Lung (tissue), 12 donors: Measurements from ENCODE around the gene TMEM114. TPM values are rescaled to one million over a fixed set of nuclear protein-coding genes. Genes with fewer than 3 reads are reported as not detected.

Source experiments
- ATAC-seq: fragments of 200-7000 bp; cut with Tn5 transposase; one replicate; pipeline ENCODE4 v1.9.1; 2020; ENCODE audit warnings: moderate number of reproducible peaks; ENCODE audit not compliant: insufficient read depth, low FRiP score
- DNase-seq, 3 donors: peaks; one replicate each; pipeline ENCODE4 v3.0.0-alpha.2; 2013 to 2017
- H3K27ac ChIP-seq, 2 donors: one replicate each; pipeline ENCODE4 v1.5.1; 2013; ENCODE audit warnings: mild to moderate bottlenecking in 2 of 2, moderate library complexity in 2 of 2, control low read depth in 1 of 2, inconsistent platforms in 1 of 2, low read depth in 1 of 2, low read length in 1 of 2
- H3K27me3 ChIP-seq, 3 donors: one replicate each; pipeline ENCODE4 v1.5.1; 2013; ENCODE audit warnings: low read length in 2 of 3; ENCODE audit not compliant: control insufficient read depth in 3 of 3, insufficient read depth in 3 of 3
- H3K36me3 ChIP-seq, 4 donors: one replicate each; pipeline ENCODE4 v1.5.1; 2013; ENCODE audit warnings: low read length in 4 of 4, mild to moderate bottlenecking in 1 of 4, moderate library complexity in 1 of 4; ENCODE audit not compliant: control insufficient read depth in 4 of 4, insufficient read depth in 4 of 4
- H3K4me1 ChIP-seq, 5 donors: one replicate each; pipeline ENCODE4 v1.5.1; 2013; ENCODE audit warnings: low read length in 5 of 5, mild to moderate bottlenecking in 2 of 5, moderate library complexity in 1 of 5; ENCODE audit not compliant: control insufficient read depth in 5 of 5, insufficient read depth in 5 of 5
- H3K4me3 ChIP-seq: one replicate; pipeline ENCODE4 v1.5.1; 2013; ENCODE audit warnings: mild to moderate bottlenecking, control low read depth, moderate library complexity
- H3K9ac ChIP-seq, 2 donors: one replicate each; pipeline ENCODE4 v1.5.1; 2013; ENCODE audit warnings: low read length in 2 of 2, control low read depth in 1 of 2; ENCODE audit not compliant: insufficient read depth in 1 of 2
- H3K9me3 ChIP-seq, 4 donors: one replicate each; pipeline ENCODE4 v1.5.1; 2013; ENCODE audit warnings: low read length in 3 of 4, mild to moderate bottlenecking in 1 of 4, moderate library complexity in 1 of 4; ENCODE audit not compliant: control insufficient read depth in 4 of 4, insufficient read depth in 3 of 4
- WGBS, 2 donors: extraction: QIAGEN DNeasy Blood & Tissue Kit; methylation state at CpG; one replicate each; pipeline ENCODE4 v1.1.7; 2013; 5-methylcytosine and 5-hydroxymethylcytosine counted together
- polyA plus RNA-seq, 2 donors: library from polyadenylated mRNA; stranded (reverse); fragments of 200-250 nt; gene quantifications; one replicate each; pipeline ENCODE4 v1.2.1, GENCODE V29; 2013
- total RNA-seq, 2 donors: library from RNA; depleted of rRNA in 1 of 2; stranded (reverse); fragments of >200 nt in 1 of 2; gene quantifications; one replicate each; pipeline ENCODE4 v1.2.1, GENCODE V29; 2014 to 2021
- TF ChIP-seq, protein P1 (sequence below): IDR thresholded peaks from 2 replicates; pipeline ENCODE4 v1.5.1; 2012; ENCODE audit warnings: mild to moderate bottlenecking; ENCODE audit errors: control extremely low read depth, extremely low read depth
- donor health status: control.
- donor health status: control.
- donor health status: Bipolar disorder and iron deficiency.
- donor health status: healthy.
- donor health status: DM: yes; HTN: yes; CAD: no.

Gene TMEM114
- total and polyA plus RNA-seq, 4 donors: not detected

GRCh38 chr16:8585857-8586256 is 4.5 kb downstream of the TMEM114 start:
- no peaks in the 10 kb centered on the region for H3K36me3 ChIP-seq
- DNase-seq (no peak), ATAC-seq (no peak)
- H3K4me3 ChIP-seq: no peak overlapping the region
- 71 to 84% methylated on average over 3 of the region's 3 CpGs for WGBS, 2 donors
- no peak overlapping the region for H3K9ac ChIP-seq
- peaks cover 0 to 7% (median 0%) of the 10 kb centered on the region in 4 donors for H3K9me3 ChIP-seq
- H3K4me1 ChIP-seq: peaks cover 0 to 3% (median 0%) of the 10 kb centered on the region in 5 donors
- peaks cover 0 to 45% (median 29%) of the 10 kb centered on the region in 3 donors for H3K27me3 ChIP-seq
- no peak overlapping the region for H3K27ac ChIP-seq
- TF ChIP-seq, protein P1, sequence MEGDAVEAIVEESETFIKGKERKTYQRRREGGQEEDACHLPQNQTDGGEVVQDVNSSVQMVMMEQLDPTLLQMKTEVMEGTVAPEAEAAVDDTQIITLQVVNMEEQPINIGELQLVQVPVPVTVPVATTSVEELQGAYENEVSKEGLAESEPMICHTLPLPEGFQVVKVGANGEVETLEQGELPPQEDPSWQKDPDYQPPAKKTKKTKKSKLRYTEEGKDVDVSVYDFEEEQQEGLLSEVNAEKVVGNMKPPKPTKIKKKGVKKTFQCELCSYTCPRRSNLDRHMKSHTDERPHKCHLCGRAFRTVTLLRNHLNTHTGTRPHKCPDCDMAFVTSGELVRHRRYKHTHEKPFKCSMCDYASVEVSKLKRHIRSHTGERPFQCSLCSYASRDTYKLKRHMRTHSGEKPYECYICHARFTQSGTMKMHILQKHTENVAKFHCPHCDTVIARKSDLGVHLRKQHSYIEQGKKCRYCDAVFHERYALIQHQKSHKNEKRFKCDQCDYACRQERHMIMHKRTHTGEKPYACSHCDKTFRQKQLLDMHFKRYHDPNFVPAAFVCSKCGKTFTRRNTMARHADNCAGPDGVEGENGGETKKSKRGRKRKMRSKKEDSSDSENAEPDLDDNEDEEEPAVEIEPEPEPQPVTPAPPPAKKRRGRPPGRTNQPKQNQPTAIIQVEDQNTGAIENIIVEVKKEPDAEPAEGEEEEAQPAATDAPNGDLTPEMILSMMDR: no peak

DNA sequence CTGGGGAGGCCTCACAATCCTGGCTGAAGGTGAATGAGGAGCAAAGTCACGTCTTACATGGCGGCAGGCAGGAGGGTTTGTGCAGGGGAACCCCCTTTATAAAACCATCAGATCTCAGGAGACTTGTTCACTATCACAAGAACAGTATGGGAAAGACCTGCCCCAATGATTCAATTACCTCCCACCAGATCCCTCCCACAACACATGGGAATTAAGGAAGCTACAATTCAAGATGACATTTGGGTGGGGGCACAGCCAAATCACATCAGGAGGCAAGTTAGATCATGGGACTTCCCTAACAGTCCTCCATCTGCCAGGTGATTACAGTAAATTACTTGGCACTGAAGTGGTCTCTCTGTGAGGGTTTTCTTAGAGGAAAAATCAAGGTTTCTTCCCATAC is 5.3 kb downstream of the TMEM114 start:
- ATAC-seq: no peak
- no peak overlapping the region for H3K27ac ChIP-seq
- peaks cover 0 to 37% (median 21%) of the 10 kb centered on the region in 3 donors for H3K27me3 ChIP-seq
- DNase-seq: no peak
- H3K4me3 ChIP-seq: no peak overlapping the region
- 76 to 85% methylated on average over 2 of the region's 2 CpGs for WGBS, 2 donors
- H3K9ac ChIP-seq: no peak overlapping the region
- TF ChIP-seq, protein P1: no peak
- H3K4me1 ChIP-seq: peaks cover 0 to 3% (median 0%) of the 10 kb centered on the region in 5 donors
- peaks cover 0 to 2% (median 0%) of the 10 kb centered on the region in 4 donors for H3K9me3 ChIP-seq
- no peaks in the 10 kb centered on the region for H3K36me3 ChIP-seq

DNA sequence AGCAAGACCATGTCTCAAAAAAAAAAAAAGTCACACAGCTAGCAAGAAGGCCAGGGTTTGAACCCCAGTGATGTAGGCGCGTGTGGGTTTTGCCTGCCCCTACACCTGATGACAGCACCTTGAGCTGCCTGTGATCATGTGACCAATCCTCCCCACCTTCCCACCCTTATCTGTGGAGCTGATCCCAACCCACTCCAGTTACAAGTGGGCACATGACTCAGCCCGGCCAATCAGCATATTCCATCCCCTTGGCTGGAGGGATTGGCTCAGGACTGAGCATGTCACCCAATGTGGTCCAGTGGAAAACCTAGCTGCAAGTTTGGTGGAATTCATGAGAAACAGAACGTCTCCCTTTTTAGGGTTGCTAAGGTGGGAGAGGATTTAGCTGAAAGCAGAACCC is 6.6 kb downstream of the TMEM114 start:
- H3K9me3 ChIP-seq: peaks cover 0 to 1% (median 0%) of the 10 kb centered on the region in 4 donors
- TF ChIP-seq, protein P1: no peak
- H3K4me3 ChIP-seq: no peak overlapping the region
- no peak for ATAC-seq
- WGBS, 2 donors: 77 to 78% methylated on average over 4 of the region's 4 CpGs
- no peak for DNase-seq
- H3K9ac ChIP-seq: no peak overlapping the region
- peaks cover 0 to 27% (median 12%) of the 10 kb centered on the region in 3 donors for H3K27me3 ChIP-seq
- H3K4me1 ChIP-seq: no peaks in the 10 kb centered on the region
- H3K27ac ChIP-seq: no peak overlapping the region
- H3K36me3 ChIP-seq: no peaks in the 10 kb centered on the region

- TF ChIP-seq, protein P1: no peak
- H3K9ac ChIP-seq: no peak overlapping the region
- H3K4me3 ChIP-seq: no peak overlapping the region
- 83 to 91% methylated on average over 3 of the region's 3 CpGs for WGBS, 2 donors
- ATAC-seq (no peak), DNase-seq (no peak)
- H3K9me3 ChIP-seq: peaks cover 0 to 1% (median 0%) of the 10 kb centered on the region in 4 donors
- H3K27ac ChIP-seq: no peak overlapping the region
- H3K36me3 ChIP-seq: no peaks in the 10 kb centered on the region
- no peaks in the 10 kb centered on the region for H3K4me1 ChIP-seq
- H3K27me3 ChIP-seq: peaks cover 0 to 21% (median 6%) of the 10 kb centered on the region in 3 donors
These were observed 7.1 kb downstream of the TMEM114 start for GRCh38 chr16:8583199-8583598.
